ENCODE results near the gene CHST15.

CHST15 gene

DNA sequence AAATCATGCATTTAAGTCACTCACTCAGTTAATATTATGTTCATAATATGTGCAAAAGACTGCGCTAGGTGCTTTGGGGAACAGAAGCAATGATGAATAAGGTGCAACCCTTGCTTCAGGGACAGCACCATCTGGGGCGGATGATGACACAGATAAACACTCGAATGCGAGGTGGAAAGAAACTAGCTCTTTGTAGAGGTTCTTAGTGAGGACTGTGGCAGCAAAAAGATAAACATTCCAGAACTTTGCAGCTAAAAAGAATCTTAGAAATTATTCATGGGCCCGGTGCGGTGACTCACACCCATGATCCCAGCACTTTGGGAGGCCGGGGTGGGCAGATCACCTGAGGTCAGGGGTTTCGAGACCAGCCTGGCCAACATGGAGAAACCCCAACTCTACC lies 29.8 kb upstream of the CHST15 start:
- H3K9me3 ChIP-seq, result no peaks in the 10 kb centered on the region
- TF ChIP-seq, protein P1, sequence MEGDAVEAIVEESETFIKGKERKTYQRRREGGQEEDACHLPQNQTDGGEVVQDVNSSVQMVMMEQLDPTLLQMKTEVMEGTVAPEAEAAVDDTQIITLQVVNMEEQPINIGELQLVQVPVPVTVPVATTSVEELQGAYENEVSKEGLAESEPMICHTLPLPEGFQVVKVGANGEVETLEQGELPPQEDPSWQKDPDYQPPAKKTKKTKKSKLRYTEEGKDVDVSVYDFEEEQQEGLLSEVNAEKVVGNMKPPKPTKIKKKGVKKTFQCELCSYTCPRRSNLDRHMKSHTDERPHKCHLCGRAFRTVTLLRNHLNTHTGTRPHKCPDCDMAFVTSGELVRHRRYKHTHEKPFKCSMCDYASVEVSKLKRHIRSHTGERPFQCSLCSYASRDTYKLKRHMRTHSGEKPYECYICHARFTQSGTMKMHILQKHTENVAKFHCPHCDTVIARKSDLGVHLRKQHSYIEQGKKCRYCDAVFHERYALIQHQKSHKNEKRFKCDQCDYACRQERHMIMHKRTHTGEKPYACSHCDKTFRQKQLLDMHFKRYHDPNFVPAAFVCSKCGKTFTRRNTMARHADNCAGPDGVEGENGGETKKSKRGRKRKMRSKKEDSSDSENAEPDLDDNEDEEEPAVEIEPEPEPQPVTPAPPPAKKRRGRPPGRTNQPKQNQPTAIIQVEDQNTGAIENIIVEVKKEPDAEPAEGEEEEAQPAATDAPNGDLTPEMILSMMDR (IDR thresholded peaks at IDR 0.05), result no peak
- H3K27me3 ChIP-seq, result no peaks in the 10 kb centered on the region
- H3K4me1 ChIP-seq (ENCODE audit: control insufficient read depth in 1 of 2, insufficient read depth in 1 of 2, low read depth in 1 of 2, low read length in 1 of 2), result peaks cover 46 to 57% of the 10 kb centered on the region in 2 experiments
- H3K36me3 ChIP-seq, result no peaks in the 10 kb centered on the region
- H3K27ac ChIP-seq, result no peak overlapping the region
- no peak overlapping the region for H3K4me3 ChIP-seq (ENCODE audit: low read depth in 1 of 2, low read length in 1 of 2)

DNA sequence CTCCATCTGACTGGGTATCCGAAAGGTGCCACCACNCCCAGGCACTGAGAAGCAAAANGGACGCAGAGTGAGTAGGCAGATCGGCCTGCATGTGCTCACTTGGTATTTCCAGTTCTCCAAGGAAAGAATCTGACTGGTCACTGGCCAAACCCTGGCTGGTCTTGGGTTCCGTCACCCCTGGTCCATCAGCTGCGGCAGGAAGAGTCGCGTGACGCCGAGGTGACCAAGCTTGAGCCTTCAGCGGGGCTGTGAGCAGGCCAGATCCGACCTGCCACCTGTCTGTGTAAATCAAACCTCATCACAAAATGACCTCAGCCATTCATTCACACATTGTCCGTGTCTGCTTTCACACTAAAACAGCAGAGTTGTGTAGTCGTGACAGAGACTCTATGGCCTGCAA lies 28.8 kb upstream of the CHST15 start:
- TF ChIP-seq, protein P1 (IDR thresholded peaks at IDR 0.05), result no peak
- Histone ChIP-seq H3K27ac (no peak overlapping the region), H3K36me3 (no peaks in the 10 kb centered on the region), H3K9me3 (no peaks in the 10 kb centered on the region), H3K4me3 (ENCODE audit: low read depth in 1 of 2, low read length in 1 of 2) (no peak overlapping the region), H3K27me3 (no peaks in the 10 kb centered on the region), H3K4me1 (ENCODE audit: control insufficient read depth in 1 of 2, insufficient read depth in 1 of 2, low read depth in 1 of 2, low read length in 1 of 2) (peaks cover 43 to 54% of the 10 kb centered on the region in 2 experiments)

DNA sequence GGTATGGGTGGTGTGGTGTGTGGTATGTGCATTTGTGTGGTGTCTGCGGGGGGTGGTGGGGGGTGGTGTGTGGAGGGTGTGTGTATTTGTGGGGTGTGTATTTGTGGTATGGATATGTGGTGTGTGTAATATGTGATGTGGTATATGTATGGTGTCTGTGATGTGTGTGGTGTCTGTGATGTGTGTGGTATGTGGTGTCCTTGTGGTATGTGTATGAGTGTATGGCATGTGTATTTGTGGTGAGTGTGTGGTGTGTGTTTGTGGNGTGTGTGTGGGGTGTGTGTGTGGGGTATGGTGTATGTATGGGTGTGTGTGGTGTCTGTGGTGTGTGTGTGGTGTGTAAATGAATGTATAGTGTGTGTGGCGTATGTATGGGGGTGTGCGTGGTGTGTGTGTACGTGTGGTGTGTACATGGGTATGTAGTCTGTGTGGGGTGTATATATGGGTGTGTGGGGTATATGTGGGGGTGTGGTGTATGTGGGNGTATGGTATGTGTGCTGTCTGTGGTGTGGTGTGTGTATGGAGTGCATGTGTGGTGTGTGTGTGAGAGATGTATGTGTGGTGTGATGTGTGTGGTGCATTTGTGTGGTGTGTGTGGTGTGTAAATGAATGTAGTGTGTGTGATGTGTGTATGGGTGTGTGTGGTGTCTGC lies 27.1 kb upstream of the CHST15 start:
- Histone ChIP-seq H3K9me3 (no peaks in the 10 kb centered on the region), H3K4me1 (ENCODE audit: control insufficient read depth in 1 of 2, insufficient read depth in 1 of 2, low read depth in 1 of 2, low read length in 1 of 2) (peaks cover 26 to 37% of the 10 kb centered on the region in 2 experiments), H3K4me3 (ENCODE audit: low read depth in 1 of 2, low read length in 1 of 2) (no peak overlapping the region), H3K27ac (no peak overlapping the region), H3K27me3 (no peaks in the 10 kb centered on the region), H3K36me3 (no peaks in the 10 kb centered on the region)
- TF ChIP-seq, protein P1 (IDR thresholded peaks at IDR 0.05), result no peak

DNA sequence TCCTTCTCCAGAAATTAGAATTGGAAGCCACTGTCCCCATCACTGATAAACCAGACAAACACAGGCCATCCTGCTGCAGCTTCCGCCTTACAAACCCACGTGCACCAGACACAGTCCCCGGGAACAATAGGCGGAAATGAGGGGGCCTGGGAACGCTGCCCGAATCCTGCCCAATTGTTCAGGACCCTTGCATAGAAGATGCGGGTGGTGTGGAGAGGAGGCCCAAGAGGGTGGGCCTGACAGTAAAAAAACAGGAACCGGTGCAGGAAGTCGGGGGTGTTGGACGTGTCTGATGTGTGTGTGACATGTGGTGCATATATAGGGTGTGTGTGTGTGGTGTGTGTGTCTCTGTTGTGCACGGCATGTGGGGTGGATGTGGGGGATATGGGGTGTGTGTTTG lies 26.5 kb upstream of the CHST15 start:
- H3K4me1 ChIP-seq (ENCODE audit: control insufficient read depth in 1 of 2, insufficient read depth in 1 of 2, low read depth in 1 of 2, low read length in 1 of 2), result peaks cover 20 to 31% of the 10 kb centered on the region in 2 experiments
- H3K9me3 ChIP-seq, result no peaks in the 10 kb centered on the region
- TF ChIP-seq, protein P1 (IDR thresholded peaks at IDR 0.05), result no peak
- H3K4me3 ChIP-seq (ENCODE audit: low read depth in 1 of 2, low read length in 1 of 2), result no peak overlapping the region
- no peaks in the 10 kb centered on the region for H3K27me3 ChIP-seq
- peak overlapping the region; percentile 53 for H3K27ac ChIP-seq
- no peaks in the 10 kb centered on the region for H3K36me3 ChIP-seq

DNA sequence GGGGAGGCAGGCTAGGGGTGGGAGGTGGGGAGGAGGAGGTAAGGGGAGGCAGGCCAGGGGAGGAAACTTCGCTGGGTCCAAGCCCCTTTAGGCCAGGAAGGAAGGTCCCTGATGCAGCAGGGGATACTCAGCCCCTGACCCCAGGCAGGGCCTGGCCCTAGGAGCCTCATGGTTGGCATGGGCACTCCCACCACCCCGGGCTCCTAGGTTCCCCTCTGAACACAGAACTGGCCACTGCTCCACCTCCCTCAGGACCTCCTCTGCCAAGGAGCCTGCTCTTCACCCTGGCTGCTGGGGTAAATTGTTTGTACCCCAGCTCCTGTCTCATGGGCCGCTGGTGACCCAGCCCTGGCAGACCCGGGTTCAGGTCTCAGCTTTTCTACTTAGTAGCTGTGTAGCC lies 25.8 kb upstream of the CHST15 start:
- H3K4me3 ChIP-seq (ENCODE audit: low read depth in 1 of 2, low read length in 1 of 2), result no peak overlapping the region
- H3K9me3 ChIP-seq, result no peaks in the 10 kb centered on the region
- H3K4me1 ChIP-seq (ENCODE audit: control insufficient read depth in 1 of 2, insufficient read depth in 1 of 2, low read depth in 1 of 2, low read length in 1 of 2), result peaks cover 13 to 24% of the 10 kb centered on the region in 2 experiments
- no peaks in the 10 kb centered on the region for H3K36me3 ChIP-seq
- TF ChIP-seq, protein P1 (IDR thresholded peaks at IDR 0.05), result no peak
- peak overlapping the region; percentile 53 for H3K27ac ChIP-seq
- H3K27me3 ChIP-seq, result no peaks in the 10 kb centered on the region
